Measurements from ENCODE around the gene PER2. TPM values are rescaled to one million over a fixed set of nuclear protein-coding genes. Genes with fewer than 3 reads are reported as not detected.

The PER2 gene
- total RNA-seq, 1 donor from 2014 or later: 1.5 TPM

DNA sequence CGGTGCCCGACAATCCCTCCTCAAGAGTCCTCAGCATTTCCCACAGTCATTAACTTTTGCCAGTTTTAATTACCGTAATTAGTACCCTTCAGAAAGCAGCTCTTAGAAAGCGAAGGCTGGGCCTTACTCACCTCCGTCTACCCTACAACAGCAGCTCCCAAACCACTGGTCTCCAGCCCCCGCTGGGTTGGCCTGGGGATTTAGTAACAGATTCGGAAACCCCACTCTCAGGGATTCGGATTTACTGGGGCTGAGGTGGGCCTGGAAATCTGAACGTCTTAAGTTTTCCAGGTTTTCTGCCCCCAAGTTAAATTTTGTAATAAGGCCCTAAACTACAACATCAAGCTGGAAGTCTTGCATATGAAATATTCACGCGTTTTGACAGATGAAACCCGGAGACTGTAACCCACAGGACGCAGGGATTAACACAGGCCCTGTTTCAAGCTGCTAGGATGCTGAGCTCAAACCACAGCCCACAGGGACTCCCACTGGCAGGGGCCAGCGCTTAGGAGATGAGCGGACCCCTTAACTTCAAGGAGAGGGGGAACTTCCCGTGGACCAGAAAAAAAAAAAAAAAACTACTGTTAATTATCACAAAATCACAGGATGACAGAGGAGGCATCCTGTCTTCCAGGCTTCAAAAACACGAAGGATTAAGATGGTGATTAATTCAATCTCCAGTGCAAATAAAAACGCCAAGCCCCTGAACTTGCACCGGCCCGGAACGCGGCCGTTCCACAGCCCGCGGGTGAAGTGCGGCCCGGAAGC, 85.9 kb downstream of the PER2 start:
- DNase-seq (ENCODE audit: extremely low read depth, low read depth, low spot score): no peak

Other genes with a start within 250 kb of the PER2 start
- gene SCLY, start 227.6 kb downstream of the PER2 start, total RNA-seq: 16.3 and 22.9 TPM in 2 replicates
- 0.44 and 0.53 TPM in 2 replicates for gene ESPNL, start 188.3 kb downstream of the PER2 start, total RNA-seq
- gene KLHL30, start 149.9 kb downstream of the PER2 start, total RNA-seq: 0.12 TPM in 1 of 2 replicates, not detected in the other
- gene ERFE, start 129.6 kb downstream of the PER2 start, total RNA-seq: 34.1 and 64.1 TPM in 2 replicates
- gene ILKAP, start 84.9 kb downstream of the PER2 start, total RNA-seq: 12.9 and 25.1 TPM in 2 replicates
- gene HES6, start 48.6 kb downstream of the PER2 start, total RNA-seq: 6.0 and 7.2 TPM in 2 replicates
- gene TRAF3IP1, start 31.9 kb upstream of the PER2 start, total RNA-seq: 8.8 and 8.9 TPM in 2 replicates
- 16.7 and 23.2 TPM in 2 replicates for gene ASB1, start 138.3 kb upstream of the PER2 start, total RNA-seq

Measured in glomerular endothelial cell (primary cell).